ENCODE results near the gene SUPT6H.
A peak's percentile ranks its signal among the peaks of the same experiment; 100 is the strongest.

SUPT6H gene

GRCh38 chr17:28688481-28688880, 26.5 kb downstream of the SUPT6H start:
- ChIA-PET CTCF (interaction anchor here (0.7 to 1.2 kb wide), 4 partner anchors 23 to 78 kb away, joined by 3 to 4 read pairs (median 4); no protein-coding TSS in a partner anchor), POLR2A (interaction anchor here (1.7 to 2.2 kb wide), 2 partner anchors 14 to 17 kb away, joined by 5 to 6 read pairs; no protein-coding TSS in a partner anchor)
- H3K27ac ChIP-seq (ENCODE audit: extremely low read depth, low read depth, low read length), result no peak overlapping the region
- H3K36me3 ChIP-seq (ENCODE audit: control insufficient read depth in 2 of 2, insufficient read depth in 1 of 2, low read length in 2 of 2), result peaks cover 84 to 97% of the 10 kb centered on the region in 2 experiments
- H3K4me1 ChIP-seq (ENCODE audit: control insufficient read depth, insufficient read depth, low read length), result no peaks in the 10 kb centered on the region
- H3K4me3 ChIP-seq (ENCODE audit: low read depth, low read length), result no peak overlapping the region
- H3K9me3 ChIP-seq (ENCODE audit: control insufficient read depth, insufficient read depth, low read depth, low read length), result no peaks in the 10 kb centered on the region
- no peak for TF ChIP-seq ZNF701 (tag by site-specific recombination; IDR thresholded peaks at IDR 0.05)
- no peak for TF ChIP-seq ZNF521 (tag by site-specific recombination; IDR thresholded peaks at IDR 0.05)
- TF ChIP-seq KLF8 (tag by site-specific recombination; IDR thresholded peaks at IDR 0.05), result no peak
- TF ChIP-seq MYNN (tag by site-specific recombination; IDR thresholded peaks at IDR 0.05; ENCODE audit: borderline replicate concordance), result no peak
- TF ChIP-seq ZNF302 (tag by site-specific recombination; IDR thresholded peaks at IDR 0.05; ENCODE audit: low read depth), result no peak
- TF ChIP-seq ZNF18 (tag by site-specific recombination; IDR thresholded peaks at IDR 0.05), result no peak
- TF ChIP-seq ZNF19 (tag by site-specific recombination; IDR thresholded peaks at IDR 0.05; ENCODE audit: low read depth), result no peak
- TF ChIP-seq, protein P1, sequence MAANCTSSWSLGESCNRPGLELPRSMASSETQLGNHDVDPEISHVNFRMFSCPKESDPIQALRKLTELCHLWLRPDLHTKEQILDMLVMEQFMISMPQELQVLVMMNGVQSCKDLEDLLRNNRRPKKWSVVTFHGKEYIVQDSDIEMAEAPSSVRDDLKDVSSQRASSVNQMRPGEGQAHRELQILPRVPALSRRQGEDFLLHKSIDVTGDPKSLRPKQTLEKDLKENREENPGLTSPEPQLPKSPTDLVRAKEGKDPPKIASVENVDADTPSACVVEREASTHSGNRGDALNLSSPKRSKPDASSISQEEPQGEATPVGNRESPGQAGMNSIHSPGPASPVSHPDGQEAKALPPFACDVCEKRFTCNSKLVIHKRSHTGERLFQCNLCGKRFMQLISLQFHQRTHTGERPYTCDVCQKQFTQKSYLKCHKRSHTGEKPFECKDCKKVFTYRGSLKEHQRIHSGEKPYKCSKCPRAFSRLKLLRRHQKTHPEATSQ (tag by site-specific recombination; IDR thresholded peaks at IDR 0.05), result no peak
- no peak for TF ChIP-seq ZNF280C (tag by site-specific recombination; IDR thresholded peaks at IDR 0.05)

DNA sequence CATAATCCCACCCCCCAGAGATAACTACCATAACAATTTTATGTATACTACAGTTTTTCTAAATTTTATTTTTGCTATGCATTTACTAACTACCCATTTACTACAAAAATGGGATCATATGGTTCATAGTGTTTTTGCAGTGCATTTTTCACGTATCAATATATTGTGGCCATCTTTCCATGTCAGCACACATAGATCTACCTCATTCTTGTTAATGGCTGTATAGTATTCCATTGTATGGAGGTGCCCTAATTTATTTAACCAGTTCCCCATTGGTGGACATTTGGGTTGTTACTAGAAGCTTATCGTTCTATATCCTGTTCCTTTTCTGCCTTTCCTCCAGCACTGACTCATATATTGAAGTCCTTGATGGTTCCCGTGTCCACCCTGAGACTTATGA, 27.0 kb downstream of the SUPT6H start:
- TF ChIP-seq ZNF449 (tag by site-specific recombination; IDR thresholded peaks at IDR 0.05) (no peak), ZFHX2 (tag by site-specific recombination; conservative IDR thresholded peaks at IDR 0.05) (no peak), PRDM4 (tag by site-specific recombination; IDR thresholded peaks at IDR 0.05) (no peak), ZNF600 (tag by site-specific recombination; IDR thresholded peaks at IDR 0.05) (no peak), ZNF548 (tag by site-specific recombination; IDR thresholded peaks at IDR 0.05) (no peak), ZNF266 (tag by site-specific recombination; IDR thresholded peaks at IDR 0.05; ENCODE audit: low read depth) (no peak), ZBTB6 (tag by site-specific recombination; IDR thresholded peaks at IDR 0.05) (no peak), ZNF560 (tag by site-specific recombination; IDR thresholded peaks at IDR 0.05; ENCODE audit: borderline replicate concordance) (no peak), ZNF677 (tag by site-specific recombination; IDR thresholded peaks at IDR 0.05) (no peak), ZNF146 (tag by site-specific recombination; IDR thresholded peaks at IDR 0.05) (peak; percentile 99)
- TF ChIP-seq, protein P2, sequence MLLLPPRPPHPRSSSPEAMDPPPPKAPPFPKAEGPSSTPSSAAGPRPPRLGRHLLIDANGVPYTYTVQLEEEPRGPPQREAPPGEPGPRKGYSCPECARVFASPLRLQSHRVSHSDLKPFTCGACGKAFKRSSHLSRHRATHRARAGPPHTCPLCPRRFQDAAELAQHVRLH (tag by site-specific recombination; IDR thresholded peaks at IDR 0.05), result 0 out of 2 replicates have a peak, but pooled peaks have one; percentile 23
- TF ChIP-seq, protein P3, sequence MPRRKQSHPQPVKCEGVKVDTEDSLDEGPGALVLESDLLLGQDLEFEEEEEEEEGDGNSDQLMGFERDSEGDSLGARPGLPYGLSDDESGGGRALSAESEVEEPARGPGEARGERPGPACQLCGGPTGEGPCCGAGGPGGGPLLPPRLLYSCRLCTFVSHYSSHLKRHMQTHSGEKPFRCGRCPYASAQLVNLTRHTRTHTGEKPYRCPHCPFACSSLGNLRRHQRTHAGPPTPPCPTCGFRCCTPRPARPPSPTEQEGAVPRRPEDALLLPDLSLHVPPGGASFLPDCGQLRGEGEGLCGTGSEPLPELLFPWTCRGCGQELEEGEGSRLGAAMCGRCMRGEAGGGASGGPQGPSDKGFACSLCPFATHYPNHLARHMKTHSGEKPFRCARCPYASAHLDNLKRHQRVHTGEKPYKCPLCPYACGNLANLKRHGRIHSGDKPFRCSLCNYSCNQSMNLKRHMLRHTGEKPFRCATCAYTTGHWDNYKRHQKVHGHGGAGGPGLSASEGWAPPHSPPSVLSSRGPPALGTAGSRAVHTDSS (tag by site-specific recombination; IDR thresholded peaks at IDR 0.05), result no peak
- no peak overlapping the region for H3K27ac ChIP-seq (ENCODE audit: extremely low read depth, low read depth, low read length)
- H3K4me3 ChIP-seq (ENCODE audit: low read depth, low read length), result no peak overlapping the region
- ChIA-PET CTCF (interaction anchor here (0.8 to 1.2 kb wide), 4 partner anchors 22 to 61 kb away, joined by 3 to 4 read pairs (median 3); no protein-coding TSS in a partner anchor), POLR2A (interaction anchor here (1.7 to 2.2 kb wide), 2 partner anchors 14 to 16 kb away, joined by 5 to 6 read pairs; no protein-coding TSS in a partner anchor)
- H3K4me1 ChIP-seq (ENCODE audit: control insufficient read depth, insufficient read depth, low read length), result no peaks in the 10 kb centered on the region
- no peaks in the 10 kb centered on the region for H3K9me3 ChIP-seq (ENCODE audit: control insufficient read depth, insufficient read depth, low read depth, low read length)
- H3K36me3 ChIP-seq (ENCODE audit: control insufficient read depth in 2 of 2, insufficient read depth in 1 of 2, low read length in 2 of 2), result peaks cover 78 to 97% of the 10 kb centered on the region in 2 experiments
